Measurements from ENCODE around the gene MRPL12.

MRPL12 gene

GRCh38 chr17:81686614-81687013, 16.6 kb upstream of the MRPL12 start:
- no peak for TF ChIP-seq CTCF (IDR thresholded peaks at IDR 0.05; ENCODE audit: low read depth, low read length)
- no peak for DNase-seq (ENCODE audit: low read depth in 2 of 2)
- H3K4me3 ChIP-seq (replicated peaks in 1 of 2; ENCODE audit: low read depth in 2 of 2, low read length in 2 of 2): no peak overlapping the region

GRCh38 chr17:81687770-81688541, 15.2 kb upstream of the MRPL12 start:
- no peak for DNase-seq (ENCODE audit: low read depth in 2 of 2)
- H3K4me3 ChIP-seq (replicated peaks in 1 of 2; ENCODE audit: low read depth in 2 of 2, low read length in 2 of 2): no peak overlapping the region
- TF ChIP-seq CTCF (IDR thresholded peaks at IDR 0.05; ENCODE audit: low read depth, low read length): no peak

- DNase-seq (ENCODE audit: low read depth in 2 of 2): no peak
- no peak for TF ChIP-seq CTCF (IDR thresholded peaks at IDR 0.05; ENCODE audit: low read depth, low read length)
- H3K4me3 ChIP-seq (replicated peaks in 1 of 2; ENCODE audit: low read depth in 2 of 2, low read length in 2 of 2): no peak overlapping the region
These were observed 14.6 kb upstream of the MRPL12 start for GRCh38 chr17:81688616-81689015.

GRCh38 chr17:81690066-81690465, 13.1 kb upstream of the MRPL12 start:
- TF ChIP-seq CTCF (IDR thresholded peaks at IDR 0.05; ENCODE audit: low read depth, low read length): no peak
- H3K4me3 ChIP-seq (replicated peaks in 1 of 2; ENCODE audit: low read depth in 2 of 2, low read length in 2 of 2): no peak overlapping the region
- DNase-seq (ENCODE audit: low read depth in 2 of 2): no peak

- no peak for DNase-seq (ENCODE audit: low read depth in 2 of 2)
- no peak overlapping the region for H3K4me3 ChIP-seq (replicated peaks in 1 of 2; ENCODE audit: low read depth in 2 of 2, low read length in 2 of 2)
- no peak for TF ChIP-seq CTCF (IDR thresholded peaks at IDR 0.05; ENCODE audit: low read depth, low read length)
These were observed 12.6 kb upstream of the MRPL12 start for GRCh38 chr17:81690549-81690948.

GRCh38 chr17:81691196-81691595, 12.0 kb upstream of the MRPL12 start:
- DNase-seq (ENCODE audit: low read depth in 2 of 2): no peak
- H3K4me3 ChIP-seq (replicated peaks in 1 of 2; ENCODE audit: low read depth in 2 of 2, low read length in 2 of 2): no peak overlapping the region
- TF ChIP-seq CTCF (IDR thresholded peaks at IDR 0.05; ENCODE audit: low read depth, low read length): no peak

- TF ChIP-seq CTCF (IDR thresholded peaks at IDR 0.05; ENCODE audit: low read depth, low read length): no peak
- DNase-seq (ENCODE audit: low read depth in 2 of 2): no peak
- no peak overlapping the region for H3K4me3 ChIP-seq (replicated peaks in 1 of 2; ENCODE audit: low read depth in 2 of 2, low read length in 2 of 2)
These were observed 11.6 kb upstream of the MRPL12 start for GRCh38 chr17:81691608-81692007.
